Adrenal gland (tissue), 5 donors: ENCODE results near the gene ANKRD16.

Experiments
- CTCF ChIP-seq, 6 experiments: fragments of 450-650 bp in 4 of 6; fragments of 200-600 bp in 2 of 6; sonication (generic) in 1 of 6; IDR thresholded peaks; 1 replicate in 5 of 6; 2 replicates in 1 of 6; pipeline versions ENCODE4 v1.5.1 to v1.8.0; 2016 to 2021; ENCODE audit warnings: antibody characterized with exemption in 6 of 6, mild to moderate bottlenecking in 2 of 6, moderate library complexity in 1 of 6
- POLR2A ChIP-seq, 2 donors: fragments of 450-650 bp; IDR thresholded peaks; one replicate each; pipeline ENCODE4 v1.6.1; 2017; ENCODE audit warnings: antibody characterized with exemption in 2 of 2, mild to moderate bottlenecking in 2 of 2, moderate library complexity in 1 of 2
- donor health status: DM: no; HTN: no; CAD: no.

GRCh38 chr10:5910323-5911100 is 20.8 kb upstream of the ANKRD16 start:
- TF ChIP-seq CTCF (IDR thresholded peaks at IDR 0.05): no peak
- TF ChIP-seq POLR2A (IDR thresholded peaks at IDR 0.05): no peak
